Measurements from ENCODE around the gene CAMK2D. TPM values are rescaled to one million over a fixed set of nuclear protein-coding genes. Genes with fewer than 3 reads are reported as not detected.
"Not testable (repeated sequence)": the region's sequence is repeated elsewhere in the genome, so short reads cannot be mapped to it uniquely, and the experiment has no call there.

CAMK2D gene
- 10 to 100 TPM; 57.3 to 78.4 (median 61.8) TPM for total RNA-seq

GRCh38 chr4:113761620-113762185 lies at the start of gene CAMK2D:
Gene CAMK2D, minus strand, starts transcription at chr4:113761738. Its CDS starts 670 bp downstream, at chr4:113761068.
- H3K36me3 ChIP-seq: no peaks in the 10 kb centered on the region
- H3K9me3 ChIP-seq: no peaks in the 10 kb centered on the region
- no peaks in the 10 kb centered on the region for H3K27me3 ChIP-seq
- H3K27ac ChIP-seq: peak within 1 kb of the TSS; percentile 97 to 99 (median 99)
- peaks cover 4 to 11% of the 10 kb centered on the region in 2 donors for H3K4me1 ChIP-seq
- TF ChIP-seq POLR2A (IDR thresholded peaks at IDR 0.05): peak in 1 of 2 donors; percentile 89
- TF ChIP-seq CTCF (IDR thresholded peaks at IDR 0.05): peak in 4 of 6 experiments; percentile 69 to 82 (median 74)
- intact Hi-C loops (cut with DNase I): loop anchor here (5.0 kb wide), 1 partner anchor 214 kb away; no protein-coding TSS in a partner anchor
- peak within 1 kb of the TSS; percentile 31 to 85 (median 73) for H3K4me3 ChIP-seq (replicated peaks in 1 of 3)
- DNase-seq: peak; percentile 90 to 91
- WGBS, 2 donors: 0% methylated on average over 9 to 21 of the region's 50 CpGs

DNA sequence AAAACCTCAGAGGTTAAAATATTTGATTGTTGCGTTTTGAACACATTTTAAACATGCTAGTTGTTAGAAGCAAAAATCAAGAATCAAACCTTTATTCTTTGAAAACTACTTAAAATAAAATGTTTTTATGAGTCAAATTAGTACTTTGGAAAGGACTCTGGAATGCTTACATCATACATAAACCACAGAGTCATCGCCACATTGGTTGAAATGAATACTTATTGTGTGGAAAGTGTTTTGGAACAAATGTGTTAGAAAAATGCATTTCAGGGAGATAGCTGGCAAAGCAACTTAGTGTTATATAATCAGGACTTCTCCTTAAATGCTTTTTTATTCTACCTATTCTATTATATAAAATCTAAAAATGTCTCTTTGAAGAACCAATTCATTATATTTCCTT lies 49.4 kb upstream of the CAMK2D start:
- no peak overlapping the region for H3K27ac ChIP-seq
- DNase-seq: no peak
- no peaks in the 10 kb centered on the region for H3K27me3 ChIP-seq
- intact Hi-C loops (cut with DNase I): no loop called here
- H3K9me3 ChIP-seq: no peaks in the 10 kb centered on the region
- no peak for TF ChIP-seq POLR2A (IDR thresholded peaks at IDR 0.05)
- TF ChIP-seq CTCF (IDR thresholded peaks at IDR 0.05): no peak
- 81 to 94% methylated on average over 2 of the region's 2 CpGs for WGBS, 2 donors
- H3K4me1 ChIP-seq: no peaks in the 10 kb centered on the region
- no peak overlapping the region for H3K4me3 ChIP-seq (replicated peaks in 1 of 3)
- H3K36me3 ChIP-seq: no peaks in the 10 kb centered on the region

DNA sequence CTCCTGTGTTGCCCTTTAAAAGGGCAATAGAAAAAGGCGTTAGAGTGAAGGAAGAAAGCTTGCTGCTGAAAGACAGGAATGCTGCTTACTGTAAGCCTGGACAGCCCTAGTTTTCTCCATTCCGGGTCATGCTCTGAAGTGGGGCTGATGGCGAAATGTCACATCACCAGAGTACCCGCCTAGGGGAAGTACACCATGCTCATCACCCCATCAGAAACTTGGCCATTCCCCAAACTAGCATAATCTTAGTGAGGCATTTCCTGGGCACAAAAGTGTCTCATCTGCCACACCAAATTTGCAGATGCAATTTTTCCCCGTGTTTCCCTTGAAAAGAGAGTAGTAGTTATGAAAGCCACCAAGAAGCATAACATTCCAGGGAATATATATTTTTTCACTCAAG lies 47.8 kb upstream of the CAMK2D start:
- Histone ChIP-seq H3K36me3 (no peaks in the 10 kb centered on the region), H3K27ac (no peak overlapping the region), H3K27me3 (no peaks in the 10 kb centered on the region), H3K9me3 (no peaks in the 10 kb centered on the region), H3K4me1 (no peaks in the 10 kb centered on the region), H3K4me3 (replicated peaks in 1 of 3) (no peak overlapping the region)
- TF ChIP-seq POLR2A (IDR thresholded peaks at IDR 0.05) (no peak), CTCF (IDR thresholded peaks at IDR 0.05) (no peak)
- peak in 1 of 2 donors; percentile 7 for DNase-seq
- intact Hi-C loops (cut with DNase I): no loop called here
- 82 to 85% methylated on average over 5 of the region's 5 CpGs for WGBS, 2 donors

- no peaks in the 10 kb centered on the region for H3K27me3 ChIP-seq
- TF ChIP-seq CTCF (IDR thresholded peaks at IDR 0.05) (no peak), POLR2A (IDR thresholded peaks at IDR 0.05) (no peak)
- no peaks in the 10 kb centered on the region for H3K9me3 ChIP-seq
- H3K4me1 ChIP-seq: no peaks in the 10 kb centered on the region
- no peak for DNase-seq
- H3K27ac ChIP-seq: no peak overlapping the region
- no peak overlapping the region for H3K4me3 ChIP-seq (replicated peaks in 1 of 3)
- intact Hi-C loops (cut with DNase I): no loop called here
- H3K36me3 ChIP-seq: no peaks in the 10 kb centered on the region
Measured at GRCh38 chr4:113806850-113807249, 45.3 kb upstream of the CAMK2D start.

GRCh38 chr4:113801882-113802281 lies 40.3 kb upstream of the CAMK2D start:
- no peaks in the 10 kb centered on the region for H3K4me1 ChIP-seq
- H3K36me3 ChIP-seq: no peaks in the 10 kb centered on the region
- no peak overlapping the region for H3K4me3 ChIP-seq (replicated peaks in 1 of 3)
- intact Hi-C loops (cut with DNase I): no loop called here
- H3K9me3 ChIP-seq: no peaks in the 10 kb centered on the region
- no peak overlapping the region for H3K27ac ChIP-seq
- H3K27me3 ChIP-seq: no peaks in the 10 kb centered on the region
- DNase-seq: no peak
- TF ChIP-seq POLR2A (IDR thresholded peaks at IDR 0.05) (no peak), CTCF (IDR thresholded peaks at IDR 0.05) (no peak)

- DNase-seq; H3K9me3 ChIP-seq; intact Hi-C loops (cut with DNase I); H3K36me3 ChIP-seq; H3K4me1 ChIP-seq; H3K27me3 ChIP-seq; H3K4me3 ChIP-seq (replicated peaks in 1 of 3); H3K27ac ChIP-seq: not testable (repeated sequence)
- 70 to 98% methylated on average over 4 to 19 of the region's 24 CpGs for WGBS, 2 donors
Measured at GRCh38 chr4:113796381-113796780, 34.8 kb upstream of the CAMK2D start.

Measured in thyroid gland (tissue), 4 donors.